Right lobe of liver (tissue), 4 donors: Measurements from ENCODE around the gene KLHL26.

Experiments used
- CTCF ChIP-seq, 4 donors: fragments of 200-600 bp in 3 of 4; fragments of 450-650 bp in 1 of 4; IDR thresholded peaks; one replicate each; pipeline versions ENCODE4 v1.5.1 to v1.8.0; 2016 to 2022; ENCODE audit warnings: antibody characterized with exemption in 4 of 4, mild to moderate bottlenecking in 2 of 4
- POLR2A ChIP-seq: fragments of 450-650 bp; IDR thresholded peaks from one replicate; pipeline ENCODE4 v1.6.1; 2017; ENCODE audit warnings: antibody characterized with exemption, mild to moderate bottlenecking
- donor health status: DM: no; HTN: no; CAD: no.
- donor health status: DM: no; HTN: no; CAD: no.
- donor health status: DM: no; HTN: yes; CAD: no.

GRCh38 chr19:18626906-18627305 lies 9.9 kb upstream of the KLHL26 start:
- no peak for TF ChIP-seq CTCF (IDR thresholded peaks at IDR 0.05)
- TF ChIP-seq POLR2A: no peak
